DMS114 treated with DMSO at 0.1 percent for 48 hours (cell line): ENCODE results near the gene TXNDC16.
"Not testable (repeated sequence)": the region's sequence is repeated elsewhere in the genome, so short reads cannot be mapped to it uniquely, and the experiment has no call there.

Source experiments
- DNase-seq: peaks from one replicate; lab custom pipeline; 2025; ENCODE audit not compliant: unreplicated experiment; lab: John Stamatoyannopoulos, UW

Gene TXNDC16

GRCh38 chr14:52552063-52552988 lies at the start of gene TXNDC16, which contains the start of gene GPR137C:
Gene TXNDC16, minus strand, starts transcription at chr14:52552505. Its CDS starts 8,948 bp downstream, at chr14:52543557.
Gene GPR137C, plus strand, starts transcription at chr14:52552836. Its CDS starts 312 bp downstream, at chr14:52553148.
- peak; percentile 96 for DNase-seq

GRCh38 chr14:52599974-52600373 lies 47.7 kb upstream of the TXNDC16 start:
- no peak for DNase-seq

GRCh38 chr14:52598568-52598967 lies 46.3 kb upstream of the TXNDC16 start:
- DNase-seq = no peak

- no peak for DNase-seq
Observed at GRCh38 chr14:52596861-52597260, 44.6 kb upstream of the TXNDC16 start.

- DNase-seq = no peak
Observed at GRCh38 chr14:52596320-52596719, 44.0 kb upstream of the TXNDC16 start.

- no peak for DNase-seq
Observed at GRCh38 chr14:52590318-52590717, 38.0 kb upstream of the TXNDC16 start.

- no peak for DNase-seq
Observed at GRCh38 chr14:52589646-52590045, 37.3 kb upstream of the TXNDC16 start.

- no peak for DNase-seq
Observed at GRCh38 chr14:52583544-52583943, 31.2 kb upstream of the TXNDC16 start.

GRCh38 chr14:52575858-52576257 lies 23.6 kb upstream of the TXNDC16 start:
- DNase-seq = no peak

- not testable (repeated sequence) for DNase-seq
Observed at GRCh38 chr14:52568454-52568853, 16.1 kb upstream of the TXNDC16 start.

GRCh38 chr14:52563120-52563519 lies 10.8 kb upstream of the TXNDC16 start:
- no peak for DNase-seq

- DNase-seq = no peak
Observed at GRCh38 chr14:52558688-52559087, 6.4 kb upstream of the TXNDC16 start.

- no peak for DNase-seq
Observed at GRCh38 chr14:52553671-52554575, 1.6 kb upstream of the TXNDC16 start.

- no peak for DNase-seq
Observed at GRCh38 chr14:52553002-52553670, 831 bp upstream of the TXNDC16 start.

- DNase-seq = peak; percentile 30
Observed at GRCh38 chr14:52551696-52552062, 626 bp downstream of the TXNDC16 start.

- no peak for DNase-seq
Observed at GRCh38 chr14:52551205-52551604, 1.1 kb downstream of the TXNDC16 start.

GRCh38 chr14:52550661-52551060 lies 1.6 kb downstream of the TXNDC16 start:
- DNase-seq = no peak

GRCh38 chr14:52547526-52547925 lies 4.8 kb downstream of the TXNDC16 start:
- no peak for DNase-seq

- no peak for DNase-seq
Observed at GRCh38 chr14:52547027-52547426, 5.3 kb downstream of the TXNDC16 start.

GRCh38 chr14:52546318-52546670 lies 6.0 kb downstream of the TXNDC16 start:
- no peak for DNase-seq
